Right forelimb (tissue), 1 donor: Measurements from ENCODE around the gene RUNX2.
"Not testable (repeated sequence)": the region's sequence is repeated elsewhere in the genome, so short reads cannot be mapped to it uniquely, and the experiment has no call there.

Experiments
- DNase-seq: peaks from one replicate; pipeline ENCODE4 v3.0.0-alpha.2; 2018

Gene RUNX2

GRCh38 chr6:45462190-45463134, 134.3 kb downstream of the RUNX2 start:
- no peak for DNase-seq

GRCh38 chr6:45464685-45465084, 136.6 kb downstream of the RUNX2 start:
- no peak for DNase-seq

GRCh38 chr6:45466686-45467085, 138.6 kb downstream of the RUNX2 start:
- no peak for DNase-seq

GRCh38 chr6:45467417-45467816, 139.3 kb downstream of the RUNX2 start:
- not testable (repeated sequence) for DNase-seq

- DNase-seq = no peak
These were observed 139.7 kb downstream of the RUNX2 start for GRCh38 chr6:45467853-45468252.

- no peak for DNase-seq
These were observed 141.5 kb downstream of the RUNX2 start for GRCh38 chr6:45469663-45470062.

GRCh38 chr6:45470131-45470738, 142.1 kb downstream of the RUNX2 start:
- DNase-seq = no peak

GRCh38 chr6:45472382-45472781, 144.3 kb downstream of the RUNX2 start:
- DNase-seq = no peak

- DNase-seq = no peak
These were observed 145.2 kb downstream of the RUNX2 start for GRCh38 chr6:45473121-45473993.

- no peak for DNase-seq
These were observed 146.2 kb downstream of the RUNX2 start for GRCh38 chr6:45474376-45474775.

GRCh38 chr6:45476341-45476740, 148.2 kb downstream of the RUNX2 start:
- no peak for DNase-seq

GRCh38 chr6:45477278-45477677, 149.1 kb downstream of the RUNX2 start:
- DNase-seq = no peak

GRCh38 chr6:45477790-45478189, 149.7 kb downstream of the RUNX2 start:
- no peak for DNase-seq

- DNase-seq = no peak
These were observed 150.1 kb downstream of the RUNX2 start for GRCh38 chr6:45478240-45478639.

GRCh38 chr6:45479834-45480751, 152.0 kb downstream of the RUNX2 start:
- DNase-seq = no peak

- DNase-seq = no peak
These were observed 152.8 kb downstream of the RUNX2 start for GRCh38 chr6:45480752-45481415.

GRCh38 chr6:45483021-45483420, 154.9 kb downstream of the RUNX2 start:
- DNase-seq = no peak

- no peak for DNase-seq
These were observed 155.4 kb downstream of the RUNX2 start for GRCh38 chr6:45483501-45483900.

- no peak for DNase-seq
These were observed 158.6 kb downstream of the RUNX2 start for GRCh38 chr6:45486736-45487135.

- no peak for DNase-seq
These were observed 159.5 kb downstream of the RUNX2 start for GRCh38 chr6:45487645-45488044.

GRCh38 chr6:45488269-45488668, 160.1 kb downstream of the RUNX2 start:
- no peak for DNase-seq

- no peak for DNase-seq
These were observed 160.8 kb downstream of the RUNX2 start for GRCh38 chr6:45488889-45489288.
